Calu3 (cell line): ENCODE measurements around the gene CTTNBP2NL. TPM values are rescaled to one million over a fixed set of nuclear protein-coding genes. Genes with fewer than 3 reads are reported as not detected.
"Not testable (repeated sequence)": the region's sequence is repeated elsewhere in the genome, so short reads cannot be mapped to it uniquely, and the experiment has no call there.

ENCODE experiments used
- BruUV-seq: library from RNA; stranded (reverse); fragments of 400-500 nt; replicated peaks from 2 replicates; lab custom pipeline; 2021; lab: Mats Ljungman, UMichigan
- CTCF ChIA-PET: fragments of 300-600 bp; sonication (Branson Sonifier 250); formaldehyde crosslinking; loops from one replicate; lab custom pipeline; 2022; ENCODE audit warnings: antibody characterized with exemption; lab: Charles Lee
- DNase-seq: peaks from one replicate; pipeline ENCODE4 v3.0.0; 2022
- H3K27ac Mint-ChIP-seq: one replicate; pipeline ENCODE4 v1.8.0; 2022; ENCODE audit warnings: mixed read lengths; ENCODE audit not compliant: unreplicated experiment
- H3K27me3 Mint-ChIP-seq: one replicate; pipeline ENCODE4 v1.8.0; 2022; ENCODE audit warnings: mixed read lengths; ENCODE audit not compliant: unreplicated experiment
- H3K36me3 Mint-ChIP-seq: one replicate; pipeline ENCODE4 v1.8.0; 2022; ENCODE audit warnings: mild to moderate bottlenecking, moderate library complexity, mixed read lengths; ENCODE audit not compliant: insufficient read depth, unreplicated experiment
- H3K4me1 Mint-ChIP-seq: one replicate; pipeline ENCODE4 v1.8.0; 2022; ENCODE audit warnings: mild to moderate bottlenecking, low read depth, mixed read lengths; ENCODE audit not compliant: unreplicated experiment
- H3K4me3 Mint-ChIP-seq: one replicate; pipeline ENCODE4 v1.8.0; 2022; ENCODE audit warnings: mild to moderate bottlenecking, low read depth, moderate library complexity, mixed read lengths; ENCODE audit not compliant: unreplicated experiment
- H3K9me3 Mint-ChIP-seq: one replicate; pipeline ENCODE4 v1.8.0; 2022; ENCODE audit warnings: low read depth, mixed read lengths; ENCODE audit not compliant: unreplicated experiment
- intact Hi-C: fragments of 100-400 bp; cut with micrococcal nuclease; formaldehyde crosslinking; loops from one replicate; pipeline ENCODE4 v1.10.0; 2022; ENCODE audit not compliant: unreplicated experiment
- total RNA-seq: library from RNA; stranded (reverse); gene quantifications from 2 replicates; pipeline ENCODE4 v1.2.3, GENCODE V29; 2022
- TF ChIP-seq, protein P1 (sequence below): fragments of 200-600 bp; IDR thresholded peaks from one replicate; pipeline ENCODE4 v1.8.0; 2022; ENCODE audit warnings: antibody characterized with exemption; ENCODE audit not compliant: unreplicated experiment

The CTTNBP2NL gene
- total RNA-seq, 1 experiment from 2014 or later = 48.9 TPM

DNA sequence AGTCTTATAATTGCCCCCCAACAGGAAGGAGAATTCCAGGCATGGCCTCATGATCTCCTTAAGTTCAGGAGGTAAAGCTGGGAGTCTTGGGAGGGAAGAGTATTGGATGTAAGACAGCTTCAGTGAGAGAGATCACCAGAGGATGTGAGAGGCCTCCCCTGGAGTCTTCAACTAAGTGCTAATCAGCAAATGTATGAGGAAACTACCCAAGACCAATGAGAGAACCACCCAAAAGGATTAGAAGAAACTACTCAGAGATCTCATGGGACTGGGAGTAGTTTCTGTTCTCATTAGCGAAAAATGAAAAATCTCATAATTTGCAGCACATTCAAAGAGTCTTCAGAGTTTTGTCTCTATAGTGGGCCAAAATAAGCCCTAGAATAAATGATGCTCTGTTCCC, 76.1 kb downstream of the CTTNBP2NL start:
- DNase-seq = no peak
- Mint-ChIP-seq H3K36me3 (peaks cover under 1% of the 10 kb centered on the region), H3K4me3 (no peak overlapping the region), H3K27ac (no peak overlapping the region), H3K4me1 (peaks cover under 1% of the 10 kb centered on the region), H3K27me3 (no peaks in the 10 kb centered on the region), H3K9me3 (peaks cover 2% of the 10 kb centered on the region)
- TF ChIP-seq, protein P1, sequence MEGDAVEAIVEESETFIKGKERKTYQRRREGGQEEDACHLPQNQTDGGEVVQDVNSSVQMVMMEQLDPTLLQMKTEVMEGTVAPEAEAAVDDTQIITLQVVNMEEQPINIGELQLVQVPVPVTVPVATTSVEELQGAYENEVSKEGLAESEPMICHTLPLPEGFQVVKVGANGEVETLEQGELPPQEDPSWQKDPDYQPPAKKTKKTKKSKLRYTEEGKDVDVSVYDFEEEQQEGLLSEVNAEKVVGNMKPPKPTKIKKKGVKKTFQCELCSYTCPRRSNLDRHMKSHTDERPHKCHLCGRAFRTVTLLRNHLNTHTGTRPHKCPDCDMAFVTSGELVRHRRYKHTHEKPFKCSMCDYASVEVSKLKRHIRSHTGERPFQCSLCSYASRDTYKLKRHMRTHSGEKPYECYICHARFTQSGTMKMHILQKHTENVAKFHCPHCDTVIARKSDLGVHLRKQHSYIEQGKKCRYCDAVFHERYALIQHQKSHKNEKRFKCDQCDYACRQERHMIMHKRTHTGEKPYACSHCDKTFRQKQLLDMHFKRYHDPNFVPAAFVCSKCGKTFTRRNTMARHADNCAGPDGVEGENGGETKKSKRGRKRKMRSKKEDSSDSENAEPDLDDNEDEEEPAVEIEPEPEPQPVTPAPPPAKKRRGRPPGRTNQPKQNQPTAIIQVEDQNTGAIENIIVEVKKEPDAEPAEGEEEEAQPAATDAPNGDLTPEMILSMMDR = no peak
- no TSS peak for BruUV-seq
- intact Hi-C loops = no loop called here
- CTCF ChIA-PET = no interaction called here

GRCh38 chr1:112477550-112477949, 81.5 kb downstream of the CTTNBP2NL start:
- Mint-ChIP-seq H3K4me1 (no peaks in the 10 kb centered on the region), H3K27ac (no peak overlapping the region), H3K27me3 (no peaks in the 10 kb centered on the region), H3K9me3 (peaks cover 10% of the 10 kb centered on the region), H3K36me3 (no peaks in the 10 kb centered on the region), H3K4me3 (no peak overlapping the region)
- intact Hi-C loops = no loop called here
- no TSS peak for BruUV-seq
- TF ChIP-seq, protein P1 = no peak
- CTCF ChIA-PET = no interaction called here
- DNase-seq = no peak

- no peak for DNase-seq
- H3K4me3 Mint-ChIP-seq = no peak overlapping the region
- TF ChIP-seq, protein P1 = no peak
- no peaks in the 10 kb centered on the region for H3K36me3 Mint-ChIP-seq
- no peaks in the 10 kb centered on the region for H3K27me3 Mint-ChIP-seq
- intact Hi-C loops = no loop called here
- H3K9me3 Mint-ChIP-seq = peaks cover 10% of the 10 kb centered on the region
- no peak overlapping the region for H3K27ac Mint-ChIP-seq
- no TSS peak for BruUV-seq
- CTCF ChIA-PET = no interaction called here
- no peaks in the 10 kb centered on the region for H3K4me1 Mint-ChIP-seq
Observed at GRCh38 chr1:112478314-112478713, 82.3 kb downstream of the CTTNBP2NL start.

- H3K27ac Mint-ChIP-seq, BruUV-seq, H3K27me3 Mint-ChIP-seq, H3K4me1 Mint-ChIP-seq, intact Hi-C loops, DNase-seq, H3K9me3 Mint-ChIP-seq, H3K36me3 Mint-ChIP-seq, H3K4me3 Mint-ChIP-seq, CTCF ChIA-PET: not testable (repeated sequence)
Observed at GRCh38 chr1:112486063-112486462, 90.0 kb downstream of the CTTNBP2NL start.

DNA sequence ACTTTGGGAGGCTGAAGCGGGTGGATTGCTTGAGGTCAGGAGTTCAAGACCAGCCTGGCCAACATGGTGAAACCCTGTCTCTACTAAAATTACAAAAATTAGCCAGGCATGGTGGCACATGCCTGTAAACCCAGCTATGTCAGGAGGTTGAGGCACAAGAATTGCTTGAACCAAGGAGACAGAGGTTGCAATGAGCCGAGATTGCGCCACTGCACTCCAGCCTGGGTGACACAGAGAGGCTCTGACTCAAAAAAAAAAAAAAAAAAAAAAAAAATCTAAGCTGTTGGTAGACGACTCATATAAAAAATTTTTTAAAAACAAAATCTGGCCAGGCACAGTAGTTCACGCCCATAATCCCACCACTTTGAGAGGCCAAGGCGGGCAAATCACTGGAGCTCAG, 91.7 kb downstream of the CTTNBP2NL start:
- DNase-seq, H3K9me3 Mint-ChIP-seq, BruUV-seq, H3K36me3 Mint-ChIP-seq, H3K4me1 Mint-ChIP-seq, H3K27ac Mint-ChIP-seq, intact Hi-C loops, H3K27me3 Mint-ChIP-seq, H3K4me3 Mint-ChIP-seq, CTCF ChIA-PET: not testable (repeated sequence)
